PC-9 (cell line): ENCODE measurements around the gene CFAP46. TPM values are rescaled to one million over a fixed set of nuclear protein-coding genes. Genes with fewer than 3 reads are reported as not detected.

Experiments used
- BruUV-seq: library from RNA; stranded (reverse); fragments of 400-500 nt; replicated peaks from 2 replicates; lab custom pipeline; 2021; lab: Mats Ljungman, UMichigan
- CTCF ChIA-PET: fragments of 300-600 bp; sonication (Branson Sonifier 250); formaldehyde crosslinking; loops from one replicate; lab custom pipeline; 2022; ENCODE audit warnings: antibody characterized with exemption; lab: Charles Lee
- POLR2A ChIA-PET: fragments of 300-600 bp; sonication (Branson Sonifier 250); formaldehyde crosslinking; loops from one replicate; lab custom pipeline; 2022; ENCODE audit warnings: antibody characterized with exemption; ENCODE audit not compliant: unreplicated experiment; lab: Charles Lee
- DNase-seq, 2 experiments: peaks; one replicate each; pipeline versions ENCODE4 v3.0.0 to v3.0.0-alpha.2; 2015 to 2022; ENCODE audit warnings: mixed read lengths in 1 of 2
- H2AFZ ChIP-seq: fragments of 200-600 bp; sonication (generic); 2 replicates; pipeline ENCODE4 v1.8.1; 2017; ENCODE audit warnings: antibody characterized with exemption
- H3F3A ChIP-seq: fragments of 200-600 bp; sonication (generic); 2 replicates; pipeline ENCODE4 v1.8.1; 2017; ENCODE audit warnings: antibody characterized with exemption, mild to moderate bottlenecking, low read depth; ENCODE audit not compliant: insufficient read depth
- H3K27ac ChIP-seq: fragments of 200-600 bp; sonication (generic); 2 replicates; pipeline ENCODE4 v1.6.1; 2016; ENCODE audit warnings: mixed run types
- H3K27me3 ChIP-seq: fragments of 200-600 bp; sonication (generic); 2 replicates; pipeline ENCODE4 v1.6.1; 2016; ENCODE audit warnings: low read depth, mixed run types; ENCODE audit not compliant: insufficient read depth
- H3K36me3 ChIP-seq: fragments of 200-600 bp; sonication (generic); 2 replicates; pipeline ENCODE4 v1.6.1; 2016; ENCODE audit warnings: low read depth, mixed run types
- H3K4me1 ChIP-seq: fragments of 200-600 bp; sonication (generic); replicated peaks from 2 replicates; pipeline ENCODE4 v1.6.1; 2016; ENCODE audit warnings: mixed run types; ENCODE audit not compliant: insufficient read depth
- H3K4me2 ChIP-seq: fragments of 200-600 bp; sonication (generic); 2 replicates; pipeline ENCODE4 v1.6.1; 2017; ENCODE audit warnings: mixed run types
- H3K4me3 ChIP-seq: fragments of 200-600 bp; sonication (generic); 2 replicates; pipeline ENCODE4 v1.6.1; 2016; ENCODE audit warnings: mixed run types
- H3K79me2 ChIP-seq: fragments of 200-600 bp; sonication (generic); 2 replicates; pipeline ENCODE4 v1.6.1; 2017; ENCODE audit warnings: low read depth, mixed run types
- H3K9me2 ChIP-seq: fragments of 200-600 bp; sonication (generic); 2 replicates; pipeline ENCODE4 v1.8.1; 2017; ENCODE audit warnings: mild to moderate bottlenecking; ENCODE audit not compliant: insufficient read depth
- H3K9me3 ChIP-seq: fragments of 200-600 bp; sonication (generic); 2 replicates; pipeline ENCODE4 v1.8.1; 2016; ENCODE audit warnings: low read depth; ENCODE audit not compliant: insufficient read depth
- H4K20me1 ChIP-seq: fragments of 200-600 bp; sonication (generic); 2 replicates; pipeline ENCODE4 v1.8.1; 2017; ENCODE audit not compliant: insufficient read depth
- EZH2 ChIP-seq: fragments of 200-600 bp; sonication (generic); IDR thresholded peaks from 2 replicates; pipeline ENCODE4 v1.8.0; 2017; ENCODE audit warnings: antibody characterized with exemption, low read depth
- intact Hi-C: fragments of 100-400 bp; cut with micrococcal nuclease; formaldehyde crosslinking; loops from one replicate; pipeline ENCODE4 v1.10.0; 2022; ENCODE audit not compliant: unreplicated experiment
- total RNA-seq: library from RNA; stranded (reverse); gene quantifications from 2 replicates; pipeline ENCODE4 v1.2.3, GENCODE V29; 2021
- TF ChIP-seq, protein P1 (sequence below): fragments of 200-600 bp; sonication (generic); conservative IDR thresholded peaks from 2 replicates; pipeline ENCODE4 v1.6.1; 2017; ENCODE audit warnings: mixed run types, antibody characterized with exemption, mild to moderate bottlenecking, moderate library complexity

The CFAP46 gene
- total RNA-seq, 1 experiment from 2014 or later = not detected

DNA sequence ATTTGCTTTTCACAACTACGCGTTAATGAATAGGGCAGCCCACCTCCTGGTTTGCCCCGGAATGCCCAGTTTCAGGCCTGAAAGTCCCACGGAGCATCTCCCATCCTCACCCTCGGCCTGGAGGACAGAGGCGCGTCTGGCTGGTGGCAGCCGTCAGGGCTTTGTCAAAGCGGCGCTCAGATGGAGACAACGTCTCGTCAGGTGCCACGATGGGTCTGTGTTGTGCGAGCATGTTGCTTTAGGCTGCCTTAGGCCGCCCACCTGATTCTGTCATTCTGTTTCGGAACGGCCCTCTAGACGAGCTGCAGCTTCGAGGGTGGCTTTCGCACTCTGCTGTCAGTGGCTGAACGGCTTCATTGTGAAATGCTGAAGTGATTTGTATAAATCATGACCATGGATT, 39.4 kb upstream of the CFAP46 start:
- Histone ChIP-seq H3F3A (no peaks in the 10 kb centered on the region), H2AFZ (no peak overlapping the region), H3K9me2 (no peaks in the 10 kb centered on the region), H3K36me3 (no peaks in the 10 kb centered on the region), H3K79me2 (no peaks in the 10 kb centered on the region), H3K4me3 (no peak overlapping the region), H3K4me2 (no peak overlapping the region), H3K9me3 (no peaks in the 10 kb centered on the region), H3K4me1 (no peaks in the 10 kb centered on the region), H4K20me1 (no peaks in the 10 kb centered on the region), H3K27me3 (peaks cover 40% of the 10 kb centered on the region), H3K27ac (no peak overlapping the region)
- intact Hi-C loops = no loop called here
- no TSS peak for BruUV-seq
- no peak for DNase-seq
- POLR2A ChIA-PET = no interaction called here
- CTCF ChIA-PET = no interaction called here
- TF ChIP-seq EZH2 = no peak
- TF ChIP-seq, protein P1, sequence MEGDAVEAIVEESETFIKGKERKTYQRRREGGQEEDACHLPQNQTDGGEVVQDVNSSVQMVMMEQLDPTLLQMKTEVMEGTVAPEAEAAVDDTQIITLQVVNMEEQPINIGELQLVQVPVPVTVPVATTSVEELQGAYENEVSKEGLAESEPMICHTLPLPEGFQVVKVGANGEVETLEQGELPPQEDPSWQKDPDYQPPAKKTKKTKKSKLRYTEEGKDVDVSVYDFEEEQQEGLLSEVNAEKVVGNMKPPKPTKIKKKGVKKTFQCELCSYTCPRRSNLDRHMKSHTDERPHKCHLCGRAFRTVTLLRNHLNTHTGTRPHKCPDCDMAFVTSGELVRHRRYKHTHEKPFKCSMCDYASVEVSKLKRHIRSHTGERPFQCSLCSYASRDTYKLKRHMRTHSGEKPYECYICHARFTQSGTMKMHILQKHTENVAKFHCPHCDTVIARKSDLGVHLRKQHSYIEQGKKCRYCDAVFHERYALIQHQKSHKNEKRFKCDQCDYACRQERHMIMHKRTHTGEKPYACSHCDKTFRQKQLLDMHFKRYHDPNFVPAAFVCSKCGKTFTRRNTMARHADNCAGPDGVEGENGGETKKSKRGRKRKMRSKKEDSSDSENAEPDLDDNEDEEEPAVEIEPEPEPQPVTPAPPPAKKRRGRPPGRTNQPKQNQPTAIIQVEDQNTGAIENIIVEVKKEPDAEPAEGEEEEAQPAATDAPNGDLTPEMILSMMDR = no peak

DNA sequence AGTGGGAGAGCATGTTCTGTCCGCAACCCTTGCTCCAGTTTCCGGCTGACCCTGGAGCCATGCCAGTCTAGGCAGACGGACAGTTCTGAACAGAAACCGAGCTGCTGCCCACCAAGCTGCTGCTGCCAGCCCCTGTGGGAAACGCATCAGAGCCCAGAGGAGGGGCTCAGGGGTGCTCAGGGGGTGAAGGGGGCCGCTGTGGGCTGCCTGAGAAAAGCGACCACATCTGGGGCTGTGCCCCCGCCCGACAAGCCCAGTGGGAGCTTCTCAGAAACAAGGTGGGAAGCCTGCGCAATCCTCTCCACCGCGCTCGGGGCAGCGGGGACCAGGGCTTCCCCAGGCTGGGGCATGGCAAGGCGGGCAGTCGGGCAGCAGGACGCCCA, 38.8 kb upstream of the CFAP46 start:
- no peak overlapping the region for H3K27ac ChIP-seq
- H3K4me1 ChIP-seq = no peaks in the 10 kb centered on the region
- BruUV-seq = no TSS peak
- no peak overlapping the region for H3K4me3 ChIP-seq
- no peak for DNase-seq
- no peaks in the 10 kb centered on the region for H3K9me3 ChIP-seq
- intact Hi-C loops = no loop called here
- H3F3A ChIP-seq = no peaks in the 10 kb centered on the region
- no peaks in the 10 kb centered on the region for H4K20me1 ChIP-seq
- peaks cover 44% of the 10 kb centered on the region for H3K27me3 ChIP-seq
- no peaks in the 10 kb centered on the region for H3K36me3 ChIP-seq
- no peak overlapping the region for H2AFZ ChIP-seq
- H3K9me2 ChIP-seq = no peaks in the 10 kb centered on the region
- no peaks in the 10 kb centered on the region for H3K79me2 ChIP-seq
- no peak overlapping the region for H3K4me2 ChIP-seq
- POLR2A ChIA-PET = no interaction called here
- no peak for TF ChIP-seq EZH2
- TF ChIP-seq, protein P1 = no peak
- CTCF ChIA-PET = no interaction called here

GRCh38 chr10:132980426-132981172, 38.2 kb upstream of the CFAP46 start:
- no peak for DNase-seq
- Histone ChIP-seq H4K20me1 (no peaks in the 10 kb centered on the region), H3K4me1 (no peaks in the 10 kb centered on the region), H3K27me3 (peaks cover 50% of the 10 kb centered on the region), H3K79me2 (no peaks in the 10 kb centered on the region), H3K27ac (no peak overlapping the region), H2AFZ (no peak overlapping the region), H3K4me2 (no peak overlapping the region), H3K9me3 (no peaks in the 10 kb centered on the region), H3F3A (no peaks in the 10 kb centered on the region), H3K4me3 (no peak overlapping the region), H3K9me2 (no peaks in the 10 kb centered on the region), H3K36me3 (no peaks in the 10 kb centered on the region)
- ChIA-PET POLR2A (no interaction called here), CTCF (no interaction called here)
- no TSS peak for BruUV-seq
- intact Hi-C loops = no loop called here
- no peak for TF ChIP-seq EZH2
- TF ChIP-seq, protein P1 = no peak
